ENCODE data around the gene PAFAH2.

PAFAH2 gene

DNA sequence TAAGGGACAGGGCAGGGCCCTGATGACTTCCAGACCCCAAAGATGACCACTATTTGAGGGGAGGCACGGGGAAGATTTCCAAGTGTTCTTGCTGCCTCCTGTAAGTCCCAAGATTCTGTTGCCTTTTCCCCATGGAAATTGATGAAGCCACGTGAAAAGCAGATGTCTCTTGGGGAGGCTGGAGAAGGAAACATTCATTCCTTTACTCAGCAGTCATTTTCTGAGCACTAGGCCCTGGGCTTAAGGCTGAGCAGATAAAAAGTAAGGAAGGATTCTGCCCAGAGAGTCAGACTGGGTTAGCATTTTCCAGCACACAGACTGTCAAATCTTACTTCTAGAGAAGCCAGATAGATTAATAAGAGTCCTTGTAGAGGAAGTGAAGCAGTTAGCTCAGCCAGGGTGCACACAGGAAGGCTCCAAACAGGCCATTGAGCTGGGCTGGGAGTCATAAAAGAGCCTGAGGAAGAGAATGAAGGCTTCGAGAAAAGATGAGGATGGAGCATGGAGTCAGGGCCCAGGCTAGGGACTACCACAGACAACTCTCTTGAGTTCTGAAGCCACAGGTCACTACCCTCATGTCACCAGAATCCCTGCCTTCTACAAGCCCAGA is 33.9 kb upstream of the PAFAH2 start:
- DNase-seq (ENCODE audit: low read depth in 2 of 2), result no peak

GRCh38 chr1:26031196-26031595 is 33.3 kb upstream of the PAFAH2 start:
- DNase-seq (ENCODE audit: low read depth in 2 of 2), result no peak

GRCh38 chr1:26029864-26030481 is 32.1 kb upstream of the PAFAH2 start:
- DNase-seq (ENCODE audit: low read depth in 2 of 2), result no peak

DNA sequence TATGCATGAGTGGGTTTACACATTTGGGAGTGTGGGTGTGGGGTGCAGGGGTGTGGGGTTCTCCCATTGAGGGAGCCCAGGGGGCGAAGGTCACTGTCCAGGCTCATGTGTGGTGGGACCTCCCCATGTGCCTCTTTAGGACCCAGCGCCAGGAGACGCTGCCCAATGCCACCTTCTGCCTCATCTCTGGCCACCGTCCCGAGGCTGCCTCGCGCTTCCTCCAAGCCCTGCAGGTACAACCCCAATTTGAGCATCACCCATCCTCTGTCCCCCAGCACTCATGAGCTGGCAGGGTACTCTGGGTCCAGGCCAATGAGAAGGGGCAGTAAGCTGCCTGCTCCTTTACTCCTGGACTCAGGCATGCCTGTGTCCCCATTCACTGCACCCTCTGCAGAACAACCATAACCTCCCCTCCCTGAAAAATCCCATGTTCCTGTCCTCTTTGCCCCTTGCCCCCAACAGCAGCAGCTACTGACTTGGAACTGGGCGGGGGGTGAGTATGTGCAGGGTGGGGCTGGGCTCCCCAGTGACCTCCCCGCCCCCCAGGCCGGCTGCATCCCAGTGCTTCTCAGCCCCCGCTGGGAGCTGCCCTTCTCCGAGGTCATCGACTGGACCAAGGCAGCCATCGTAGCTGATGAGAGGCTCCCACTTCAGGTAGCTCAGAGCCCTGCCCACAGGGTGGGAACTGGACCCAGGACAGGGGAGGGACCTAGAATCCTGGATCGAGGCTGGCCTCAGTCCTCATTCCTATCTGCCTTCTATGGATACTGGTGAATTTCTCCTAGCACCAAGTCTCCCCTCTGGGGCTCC is 31.4 kb upstream of the PAFAH2 start:
- DNase-seq (ENCODE audit: low read depth in 2 of 2), result no peak

DNA sequence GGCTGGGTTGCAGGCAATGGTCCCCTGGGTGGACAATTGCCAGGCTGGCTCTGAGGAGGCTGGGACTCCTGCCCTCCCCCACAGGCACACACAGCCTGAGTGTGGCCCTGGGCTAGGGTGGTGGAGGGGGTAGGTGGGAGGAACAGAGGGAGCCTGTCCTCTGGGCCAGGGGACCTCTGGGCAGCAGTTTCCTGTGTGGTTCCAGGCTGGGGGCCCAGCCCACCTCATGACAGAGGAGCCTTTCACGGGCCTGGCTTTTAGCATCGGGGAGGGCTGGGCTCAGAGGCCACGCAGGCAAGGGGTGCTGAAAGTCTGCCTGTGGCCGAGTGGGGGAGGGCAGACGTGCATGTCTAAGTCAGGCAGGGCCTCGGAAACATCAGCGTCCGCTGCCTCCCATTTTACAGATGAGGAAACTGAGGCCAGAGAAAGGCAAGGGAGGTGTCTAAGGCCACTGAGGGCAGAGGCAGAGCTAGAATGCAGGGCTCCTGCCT is 30.7 kb upstream of the PAFAH2 start:
- no peak for DNase-seq (ENCODE audit: low read depth in 2 of 2)

GRCh38 chr1:26027716-26028489 is 30.0 kb upstream of the PAFAH2 start:
- no peak for DNase-seq (ENCODE audit: low read depth in 2 of 2)

- no peak for DNase-seq (ENCODE audit: low read depth in 2 of 2)
Measured at GRCh38 chr1:26025517-26025916, 27.7 kb upstream of the PAFAH2 start.

GRCh38 chr1:26025060-26025459 is 27.2 kb upstream of the PAFAH2 start:
- DNase-seq (ENCODE audit: low read depth in 2 of 2), result no peak

GRCh38 chr1:26023826-26024225 is 26.0 kb upstream of the PAFAH2 start:
- no peak for DNase-seq (ENCODE audit: low read depth in 2 of 2)

DNA sequence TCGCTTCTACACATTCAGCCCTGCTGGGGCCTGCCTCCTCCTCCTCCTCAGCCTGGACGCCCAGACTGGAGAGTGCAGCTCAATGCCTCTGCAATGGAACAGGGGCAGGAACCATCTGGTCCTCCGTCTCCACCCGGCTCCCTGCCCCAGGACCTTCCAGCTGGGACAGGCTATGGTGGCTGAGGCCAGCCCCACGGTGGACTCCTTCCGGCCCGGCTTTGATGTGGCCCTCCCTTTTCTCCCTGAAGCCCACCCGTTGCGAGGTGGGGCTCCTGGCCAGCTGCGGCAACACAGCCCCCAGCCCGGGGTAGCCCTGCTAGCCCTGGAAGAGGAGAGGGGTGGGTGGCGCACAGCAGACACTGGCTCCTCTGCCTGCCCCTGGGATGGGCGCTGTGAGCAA is 25.1 kb upstream of the PAFAH2 start:
- no peak for DNase-seq (ENCODE audit: low read depth in 2 of 2)

- DNase-seq (ENCODE audit: low read depth in 2 of 2), result no peak
Measured at GRCh38 chr1:26022404-26022779, 24.5 kb upstream of the PAFAH2 start.

DNA sequence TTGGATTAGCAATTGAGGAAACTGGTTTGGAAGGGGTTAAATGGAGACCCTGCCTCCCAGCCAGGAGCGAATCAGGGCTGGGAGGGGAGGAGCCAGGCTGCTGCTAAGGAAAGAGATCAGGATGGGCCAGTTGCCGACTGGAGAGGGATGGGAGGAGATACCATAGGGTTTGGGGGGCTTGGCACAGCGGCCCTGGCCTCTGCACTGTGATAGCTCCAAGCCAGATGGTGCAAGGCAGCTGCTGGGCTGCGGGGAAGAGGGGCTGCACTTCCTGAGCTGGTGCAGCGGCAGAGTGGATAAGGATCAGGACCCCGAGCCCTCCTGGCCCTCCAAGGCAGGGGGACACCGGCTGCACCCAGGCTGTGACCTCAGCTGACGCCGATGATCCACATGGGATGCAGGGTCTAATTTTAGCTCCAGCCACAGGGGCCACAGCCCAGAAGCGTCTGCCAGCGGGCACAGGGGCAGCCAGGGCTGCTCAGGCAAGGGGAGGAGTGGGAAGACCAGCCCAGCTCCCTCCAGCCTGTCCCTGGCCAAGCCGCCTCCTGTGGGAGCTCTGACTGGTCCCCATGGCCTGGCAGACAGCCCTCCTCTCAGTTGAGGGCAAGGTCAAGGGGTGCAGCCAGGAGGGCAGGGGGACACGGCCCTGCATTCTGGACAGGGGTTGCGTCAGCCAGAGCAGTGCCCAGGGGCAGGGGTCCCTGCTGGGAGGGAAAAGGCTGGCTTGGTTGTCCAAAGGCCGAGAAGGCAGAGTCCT is 24.0 kb upstream of the PAFAH2 start, which contains the start of gene EXTL1:
Gene EXTL1 (plus strand): TSS at position 129 of the 757 bp plus-strand sequence. CDS start 872 bp downstream, outside the sequence.
- no peak for DNase-seq (ENCODE audit: low read depth in 2 of 2)

DNA sequence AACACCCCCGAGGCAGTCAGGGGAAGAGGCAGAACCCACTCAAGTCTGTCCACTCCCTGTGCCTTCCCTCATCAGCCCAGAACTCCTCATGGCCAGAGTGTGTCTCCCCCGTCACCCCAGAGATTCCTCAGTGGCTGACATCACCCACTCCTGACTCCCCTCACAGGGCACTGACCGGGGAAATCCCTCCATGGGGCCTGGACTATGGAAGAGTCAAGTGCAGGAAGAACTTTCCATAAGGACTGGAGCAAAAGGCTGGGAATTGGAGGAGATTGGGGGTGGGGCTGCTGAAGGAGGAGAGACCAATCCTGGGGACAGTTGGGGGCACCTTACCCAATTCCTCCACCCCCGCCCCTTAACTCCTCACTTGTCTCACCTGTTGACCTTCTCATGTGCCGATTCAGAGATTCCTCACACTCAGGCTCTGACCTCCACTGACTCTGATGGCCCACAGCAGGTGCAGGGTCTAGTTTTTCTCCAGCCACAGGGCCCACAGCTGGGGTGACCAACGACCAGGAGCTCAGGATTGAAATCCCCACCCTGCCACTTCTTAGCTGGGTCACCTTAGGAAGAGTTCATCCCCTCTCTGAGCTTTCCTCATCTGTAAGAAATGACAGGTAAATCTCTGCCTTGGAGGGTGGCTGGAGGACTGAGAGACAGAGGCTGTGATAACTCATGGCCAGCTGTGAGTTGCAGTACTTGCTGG is 23.2 kb upstream of the PAFAH2 start:
- DNase-seq (ENCODE audit: low read depth in 2 of 2), result no peak

- DNase-seq (ENCODE audit: low read depth in 2 of 2), result no peak
Measured at GRCh38 chr1:26020330-26020768, 22.5 kb upstream of the PAFAH2 start.

DNA sequence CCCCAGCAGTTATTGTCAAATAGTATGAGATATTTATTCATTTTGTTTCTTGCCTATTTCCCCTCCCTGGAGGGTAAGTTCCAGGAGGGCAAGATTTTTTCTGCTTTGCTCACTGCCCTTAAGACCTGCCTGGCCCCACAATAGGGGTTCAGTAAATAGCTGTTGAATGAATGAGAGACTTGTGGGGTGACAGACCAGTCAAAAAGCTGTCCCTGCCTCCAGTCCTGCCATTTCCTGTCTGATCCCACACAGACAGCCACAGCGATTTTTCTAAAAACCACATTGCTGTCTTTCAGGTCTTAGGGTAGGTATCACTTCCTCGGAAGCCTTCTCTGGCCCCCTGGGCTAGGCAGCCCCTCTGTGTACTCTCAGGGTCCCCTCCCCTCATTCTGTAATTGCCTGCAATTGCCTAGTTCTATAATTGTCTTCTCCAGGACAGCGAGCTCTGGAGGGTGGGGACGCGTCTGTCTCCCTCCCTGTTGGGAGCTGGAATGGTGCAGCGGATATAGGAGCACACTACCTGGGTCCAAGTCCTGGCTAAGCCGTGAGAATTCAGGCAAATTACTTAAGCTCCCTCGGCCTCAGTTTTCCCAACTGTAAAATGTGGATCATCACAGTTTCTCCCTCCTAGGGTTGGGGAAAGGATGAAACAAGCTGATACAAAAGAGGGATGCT is 21.9 kb upstream of the PAFAH2 start:
- DNase-seq (ENCODE audit: low read depth in 2 of 2), result no peak

DNA sequence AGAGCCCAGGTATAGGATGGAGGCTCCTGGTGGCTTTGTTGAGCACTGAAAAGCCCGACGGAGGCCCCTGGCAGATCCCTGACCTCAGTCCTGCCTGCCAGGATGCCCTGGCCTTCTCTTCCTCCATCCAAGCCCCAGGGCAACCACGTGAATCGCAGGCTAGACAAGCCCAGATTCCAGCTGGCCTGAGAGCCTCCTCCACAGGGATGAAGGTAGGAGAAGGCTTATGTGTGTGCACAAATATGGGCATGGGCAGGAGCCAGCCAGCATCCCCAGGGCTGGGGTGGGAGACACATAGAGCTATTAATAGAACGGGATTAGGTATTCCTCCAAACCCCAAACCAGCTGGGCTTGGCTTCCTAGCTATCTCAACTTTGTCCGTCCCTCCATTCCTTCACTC is 19.7 kb upstream of the PAFAH2 start:
- no peak for DNase-seq (ENCODE audit: low read depth in 2 of 2)

DNA sequence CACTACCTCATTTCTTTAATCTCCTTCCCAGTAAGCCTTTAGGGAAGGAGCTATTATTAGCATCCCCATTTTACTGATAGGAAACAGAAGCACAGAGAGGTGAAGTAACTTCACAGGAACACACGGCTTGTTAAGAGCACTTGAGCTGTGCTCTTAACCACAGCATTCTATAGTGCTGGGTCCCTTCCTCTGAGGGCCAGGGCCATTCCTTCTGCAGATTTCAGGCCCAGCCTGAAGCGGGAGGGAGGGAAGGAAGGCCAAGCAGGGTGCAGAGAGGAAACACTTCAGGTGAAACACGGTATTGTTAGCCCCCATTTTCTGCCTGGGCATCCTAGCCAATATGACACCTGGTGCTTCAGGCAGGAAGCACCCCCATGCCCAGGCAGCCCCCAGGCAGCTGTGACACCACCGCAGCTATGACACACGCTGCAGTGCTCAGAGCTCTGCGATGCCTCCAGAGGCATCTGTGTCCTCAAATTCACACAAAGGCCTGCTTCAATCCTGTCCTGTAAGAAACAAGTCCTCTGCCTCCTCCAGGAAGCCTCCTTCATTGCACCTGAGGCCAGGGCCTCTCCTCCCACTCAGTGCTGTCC is 19.2 kb upstream of the PAFAH2 start:
- no peak for DNase-seq (ENCODE audit: low read depth in 2 of 2)

- DNase-seq (ENCODE audit: low read depth in 2 of 2), result no peak
Measured at GRCh38 chr1:26016258-26016952, 18.5 kb upstream of the PAFAH2 start.

DNA sequence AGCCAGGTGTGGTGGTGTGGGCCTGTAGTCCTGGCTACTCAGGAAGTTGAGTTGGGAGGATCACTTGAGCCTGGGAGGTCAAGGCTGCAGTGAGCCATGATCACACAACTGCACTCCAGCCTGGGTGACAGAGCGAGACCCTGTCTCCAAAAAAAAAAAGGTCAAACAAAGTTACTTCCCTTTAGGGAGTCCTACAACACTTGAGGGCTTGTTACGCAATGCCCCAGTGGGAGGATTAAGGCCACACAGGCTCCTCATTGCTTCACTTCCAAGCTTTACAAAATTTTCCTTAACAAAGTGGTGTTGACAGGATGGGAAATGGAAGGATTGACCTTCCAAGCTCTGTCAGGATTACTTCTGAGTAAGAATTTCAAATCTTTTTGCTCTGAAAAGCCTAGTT is 17.5 kb upstream of the PAFAH2 start:
- DNase-seq (ENCODE audit: low read depth in 2 of 2), result no peak

Measured in stimulated activated CD8-positive, alpha-beta memory T cell treated with anti-CD3 and anti-CD28 coated beads, Interleukin-7, amount 100 ng/mL, for 4 hours (primary cell).